GM21619 (cell line): ENCODE results near the gene CRACR2B.

ENCODE experiments used
- ATAC-seq: cut with Tn5 transposase; IDR thresholded peaks from one replicate; pipeline ENCODE4 v1.9.1; 2021; ENCODE audit not compliant: unreplicated experiment

CRACR2B gene

GRCh38 chr11:825366-826226 is 2.1 kb upstream of the CRACR2B start:
- ATAC-seq, result no peak

GRCh38 chr11:826227-826621 is 1.5 kb upstream of the CRACR2B start:
- no peak for ATAC-seq

DNA sequence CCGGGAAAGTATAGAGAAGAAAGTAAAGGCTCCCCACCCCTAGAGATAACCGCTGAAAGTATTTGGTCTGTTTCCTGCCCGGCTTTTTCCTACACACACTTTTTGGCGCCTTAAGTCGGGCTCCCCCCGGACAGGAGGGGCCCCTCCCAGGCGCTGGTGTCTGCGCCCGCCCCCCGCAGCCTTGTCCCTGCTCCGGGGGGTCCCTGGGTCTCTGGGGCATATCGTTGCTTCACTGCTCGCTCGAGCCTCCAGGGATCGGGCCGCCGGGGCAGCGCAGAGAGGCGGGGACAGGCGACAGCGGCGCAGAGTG is 928 bp upstream of the CRACR2B start:
- ATAC-seq, result no peak

DNA sequence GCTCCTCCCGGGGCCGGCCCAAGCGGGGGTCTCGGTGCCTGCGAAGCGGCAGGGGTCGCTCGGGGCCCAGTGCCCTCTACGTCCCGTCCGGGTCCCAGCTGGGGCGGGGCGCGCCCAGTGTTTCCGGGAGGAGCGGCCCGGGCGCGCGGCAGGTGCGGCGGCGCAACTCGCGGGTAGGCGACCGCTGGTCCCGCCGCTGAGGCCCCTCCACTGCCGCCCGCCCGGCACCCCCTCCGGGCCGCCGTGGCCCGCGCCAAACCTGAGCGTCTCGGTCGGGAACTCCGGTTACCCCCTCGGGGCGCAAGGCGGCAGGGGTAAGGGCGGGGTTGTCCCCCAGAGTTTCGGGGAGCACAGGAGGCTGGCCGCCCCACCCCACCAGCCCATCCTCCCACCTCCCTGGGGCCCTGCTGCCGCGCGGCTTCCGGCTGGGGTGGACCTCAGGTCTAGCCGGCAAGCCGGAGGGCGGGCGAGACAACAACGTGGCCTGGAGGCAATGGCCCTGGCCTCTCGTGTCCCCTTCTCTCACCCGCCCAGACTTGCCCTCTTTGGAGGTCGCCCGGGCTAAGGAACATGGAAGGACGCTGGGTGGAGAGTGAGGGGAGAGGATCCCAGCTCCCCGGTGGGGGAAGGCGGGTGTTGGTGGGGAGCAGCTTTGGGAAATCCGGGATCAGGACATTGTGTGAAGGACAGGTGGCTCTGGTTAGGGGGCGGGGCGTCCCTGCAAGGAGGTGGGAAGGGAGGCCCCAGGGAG is 398 bp upstream of the CRACR2B start:
- peak; percentile 39 for ATAC-seq

GRCh38 chr11:828506-829175 is 922 bp downstream of the CRACR2B start:
- no peak for ATAC-seq

DNA sequence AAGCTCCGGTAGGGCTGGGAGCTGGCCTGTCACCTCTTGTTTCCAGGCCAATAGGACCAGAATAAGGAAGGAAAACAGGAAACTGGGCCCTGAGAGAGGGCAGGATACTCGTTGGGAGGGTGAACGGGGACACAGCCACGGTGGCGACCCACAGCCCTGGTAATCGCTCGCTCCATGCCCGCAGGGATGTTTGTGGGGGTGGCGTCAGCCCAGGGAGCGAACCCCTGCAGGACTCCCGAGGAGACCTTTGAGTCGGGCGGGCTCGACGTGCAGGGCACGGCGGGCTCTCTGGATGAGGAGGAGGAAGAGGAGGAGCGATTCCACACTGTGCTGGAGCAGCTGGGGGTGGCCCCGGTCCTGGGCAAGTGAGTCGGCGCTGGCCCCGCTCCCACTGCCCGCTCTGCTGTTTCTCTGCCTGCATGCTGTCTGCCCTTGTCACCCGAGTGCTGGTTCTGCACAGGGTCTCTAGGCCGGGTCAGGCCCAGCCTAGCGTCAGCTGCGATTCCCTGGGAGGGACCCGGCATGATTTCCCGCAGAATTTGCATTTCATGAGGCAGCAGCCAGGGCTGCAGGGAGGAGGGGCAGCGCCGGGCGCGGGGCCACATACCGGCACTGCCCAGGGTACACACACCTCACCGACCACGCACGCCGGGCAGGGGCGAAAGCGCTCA is 1.6 kb downstream of the CRACR2B start:
- no peak for ATAC-seq

DNA sequence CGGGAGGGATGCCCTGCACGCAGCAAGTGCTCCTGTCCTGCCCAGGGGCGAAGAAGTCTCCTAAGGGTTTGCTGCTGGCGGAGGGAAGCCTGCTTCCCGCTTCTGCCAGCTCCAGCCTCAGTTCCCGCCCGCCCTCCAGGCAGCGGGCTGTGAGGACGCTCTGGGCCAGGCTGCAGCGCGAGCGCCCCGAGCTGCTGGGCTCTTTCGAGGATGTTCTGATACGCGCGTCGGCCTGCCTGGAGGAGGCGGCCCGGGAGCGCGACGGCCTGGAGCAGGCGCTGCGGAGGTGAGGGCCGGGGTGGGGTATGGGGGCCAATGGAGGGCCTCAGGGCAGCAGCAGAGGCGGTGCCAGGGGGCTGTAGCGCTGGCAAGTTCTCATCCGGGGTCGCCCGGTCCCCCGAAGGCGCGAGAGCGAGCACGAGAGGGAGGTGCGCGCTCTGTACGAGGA is 2.2 kb downstream of the CRACR2B start:
- no peak for ATAC-seq

DNA sequence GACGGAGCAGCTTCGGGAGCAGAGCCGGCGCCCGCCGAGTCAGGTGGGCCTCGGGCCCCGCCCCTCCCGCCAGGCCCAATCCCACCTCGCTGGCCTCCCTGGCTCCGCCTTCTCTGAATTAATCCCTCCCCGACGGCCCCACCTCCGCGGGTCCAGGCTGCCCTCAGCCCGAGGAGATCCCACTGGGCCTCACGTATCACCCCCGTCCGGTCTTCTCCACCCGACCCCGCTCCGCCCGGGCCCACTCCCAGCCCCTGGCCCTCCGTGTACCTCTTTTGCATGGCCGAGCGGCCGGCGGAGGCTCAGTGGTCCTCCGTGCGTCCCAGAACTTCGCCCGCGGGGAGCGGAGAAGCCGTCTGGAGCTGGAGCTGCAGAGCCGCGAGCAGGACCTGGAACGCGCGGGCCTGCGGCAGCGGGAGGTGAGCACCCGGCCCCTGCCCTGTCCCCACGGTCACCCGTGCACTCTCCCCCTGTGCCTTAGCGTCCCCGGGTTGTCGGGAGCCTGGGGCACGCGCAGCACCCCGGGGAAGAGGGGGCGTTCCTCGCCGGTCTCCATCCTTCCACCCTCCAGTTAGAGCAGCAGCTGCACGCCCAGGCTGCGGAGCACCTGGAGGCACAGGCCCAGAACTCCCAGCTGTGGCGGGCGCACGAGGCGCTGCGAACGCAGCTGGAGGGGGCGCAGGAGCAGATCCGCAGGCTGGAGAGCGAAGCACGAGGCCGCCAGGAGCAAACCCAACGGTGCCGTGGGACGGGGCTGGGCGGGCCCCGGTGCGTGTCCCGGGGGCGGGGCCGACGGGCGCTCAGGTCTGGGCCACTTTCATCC is 2.8 kb downstream of the CRACR2B start:
- ATAC-seq, result peak; percentile 30

GRCh38 chr11:831118-831864 is 3.6 kb downstream of the CRACR2B start:
- ATAC-seq, result no peak

DNA sequence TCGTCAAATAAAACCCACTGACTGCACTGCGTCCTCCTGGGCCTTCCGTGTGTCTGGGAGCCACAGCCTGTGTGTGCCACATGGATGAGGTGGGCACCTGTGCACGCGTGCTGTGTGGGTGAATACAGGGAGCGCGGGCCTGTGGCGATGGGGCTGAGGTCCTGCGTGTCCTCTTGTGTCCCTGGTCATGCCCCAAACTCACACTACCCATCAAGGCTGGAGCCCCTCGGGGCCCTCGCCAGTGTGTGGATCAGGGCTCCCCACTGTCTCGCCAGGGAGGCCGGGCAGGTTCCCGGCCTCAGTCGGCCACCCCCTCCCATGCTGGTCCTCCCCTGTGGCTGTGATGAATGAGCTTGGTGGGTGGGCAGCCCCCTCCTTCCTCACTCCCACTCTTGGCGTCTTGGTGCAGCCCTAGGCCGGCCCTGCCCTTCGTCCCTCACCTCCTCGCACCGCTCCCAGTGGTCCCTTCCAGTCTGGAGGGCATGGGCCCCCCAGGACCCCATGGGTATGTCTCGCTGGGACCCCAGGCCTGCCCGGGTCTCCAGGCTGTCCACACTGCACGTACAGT is 4.3 kb downstream of the CRACR2B start:
- ATAC-seq, result no peak

DNA sequence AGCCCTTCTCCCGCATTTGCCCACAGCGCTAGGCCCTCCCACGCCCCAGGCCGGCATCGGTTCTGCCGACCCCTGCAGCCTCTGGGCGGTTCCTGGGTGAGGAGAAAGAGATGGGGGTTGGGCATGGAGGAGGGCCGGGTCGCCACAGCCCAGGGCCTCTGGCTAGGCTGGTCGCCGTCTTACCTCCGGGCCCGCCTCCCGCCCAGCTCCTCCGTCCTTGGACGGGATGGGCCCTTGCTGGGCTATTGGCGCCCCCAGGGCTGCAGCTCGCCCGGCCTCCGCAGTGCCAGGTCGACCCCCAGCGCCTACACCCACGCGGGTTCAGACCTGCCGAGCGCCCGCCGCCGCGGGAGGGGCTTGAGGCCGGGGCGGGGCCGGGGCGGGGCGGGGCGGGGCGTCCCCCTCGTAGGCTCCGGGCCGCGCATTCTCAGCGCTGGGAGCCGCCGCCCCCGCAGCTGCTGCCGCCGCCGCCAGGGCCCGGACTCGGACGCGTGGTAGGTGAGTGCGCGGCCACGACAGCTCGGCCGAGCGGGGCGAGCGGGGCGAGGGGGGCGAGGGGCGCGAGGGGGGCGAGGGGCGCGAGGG is 4.9 kb downstream of the CRACR2B start, which contains the start of gene CD151:
TSS of gene CD151 (plus strand) at position 424 of the 585 bp plus-strand sequence. CDS start 3,118 bp downstream, outside the sequence.
- ATAC-seq, result no peak

DNA sequence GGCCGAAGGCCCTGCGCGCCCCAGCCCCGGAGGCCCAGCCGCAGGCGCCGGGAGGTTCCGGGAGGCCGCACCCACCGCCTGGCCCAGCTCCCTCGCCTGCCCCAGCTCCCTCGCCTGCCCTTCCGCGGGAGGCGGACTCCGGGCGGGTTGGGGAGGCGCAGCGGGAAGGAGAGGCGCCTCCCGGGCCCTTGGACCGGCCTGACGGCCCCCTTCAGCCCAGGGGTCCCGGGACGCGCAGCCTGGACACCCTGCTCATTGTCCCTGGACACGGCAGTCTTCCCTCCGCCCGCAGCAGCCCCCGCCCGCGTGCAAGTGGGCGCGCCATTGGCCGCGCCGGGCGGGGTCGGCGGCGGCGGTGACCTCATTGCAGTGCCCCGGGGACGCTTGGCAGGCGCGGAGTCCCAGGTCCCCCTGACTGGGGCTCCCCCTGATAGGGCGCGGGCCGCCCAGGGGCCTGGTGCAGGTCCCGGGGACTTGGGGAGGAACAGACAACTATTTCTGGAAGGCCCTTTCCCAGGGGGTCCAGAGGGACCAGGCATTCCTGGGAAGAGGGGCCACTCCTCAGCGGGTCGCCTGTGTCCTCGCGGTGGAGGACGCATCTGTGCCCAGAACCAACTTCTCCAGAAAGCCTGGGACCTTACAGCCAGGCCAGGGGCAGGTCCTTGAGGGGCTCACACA is 5.5 kb downstream of the CRACR2B start:
- ATAC-seq, result no peak

GRCh38 chr11:833849-834311 is 6.2 kb downstream of the CRACR2B start:
- ATAC-seq, result no peak

DNA sequence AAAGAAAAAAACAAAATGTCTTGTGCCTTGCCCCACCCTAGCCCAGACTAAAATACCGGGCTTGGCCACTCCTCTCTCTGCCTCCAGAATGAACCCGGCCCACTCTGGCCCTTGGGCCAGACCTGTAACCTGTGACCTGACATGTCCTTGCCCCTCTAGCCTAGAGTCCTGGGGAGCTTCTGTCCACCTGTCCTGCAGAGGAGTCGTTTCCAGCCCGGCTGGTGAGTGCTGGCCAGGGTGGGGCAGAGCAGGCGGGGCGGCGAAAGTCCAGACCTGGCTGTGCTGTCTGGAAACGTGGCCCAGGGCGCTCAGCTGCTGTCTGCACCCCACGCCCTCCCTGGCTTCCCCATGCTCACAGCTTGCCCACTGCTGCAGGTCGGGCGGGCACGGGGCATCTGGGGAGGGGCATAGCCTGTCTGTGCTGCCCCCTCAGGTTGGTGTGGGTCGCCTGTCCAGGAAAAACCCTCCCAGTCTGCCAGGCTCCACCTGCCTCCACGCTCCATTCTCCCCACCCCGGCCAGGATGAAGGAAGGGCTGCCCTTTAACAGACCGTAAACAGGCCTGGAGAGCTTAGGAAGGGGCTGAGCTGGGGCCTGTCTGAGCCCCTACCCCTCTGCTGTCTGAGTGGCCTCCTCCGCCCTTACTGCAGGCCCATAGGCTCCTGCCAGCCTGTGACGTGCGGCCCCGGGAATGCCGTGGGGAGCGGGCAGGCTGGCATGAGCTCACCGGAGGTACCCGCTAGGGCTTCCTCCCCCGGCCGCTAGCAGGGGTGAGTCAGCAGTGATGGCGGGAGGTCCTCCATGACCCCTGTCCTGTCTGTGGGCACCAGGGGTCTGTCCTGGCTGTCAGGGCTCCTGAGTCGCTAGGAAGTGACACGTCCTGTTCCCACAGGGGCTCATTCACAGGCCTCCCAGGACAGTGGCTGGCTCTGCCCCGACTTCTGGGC is 6.9 kb downstream of the CRACR2B start:
- no peak for ATAC-seq

- ATAC-seq, result no peak
Measured at GRCh38 chr11:836274-836673, 8.6 kb downstream of the CRACR2B start.

DNA sequence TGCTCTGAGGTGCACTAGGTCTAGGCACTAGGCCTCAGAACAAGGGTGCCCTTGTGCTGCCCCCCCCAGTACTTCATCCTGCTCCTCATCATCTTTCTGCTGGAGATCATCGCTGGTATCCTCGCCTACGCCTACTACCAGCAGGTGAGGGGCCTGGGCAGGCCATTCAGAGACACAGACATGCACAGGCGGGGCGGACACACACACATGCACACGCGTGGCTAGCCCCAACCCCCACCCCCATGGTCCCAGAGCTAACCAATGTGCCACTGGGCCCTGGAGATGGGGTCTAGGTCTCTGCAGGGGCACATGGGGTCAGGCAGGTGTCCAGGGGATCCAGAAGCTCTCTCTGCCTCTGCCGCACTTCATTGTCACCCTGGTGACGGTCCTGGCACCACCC is 9.0 kb downstream of the CRACR2B start:
- no peak for ATAC-seq
